BE2C (cell line): Measurements from ENCODE around the gene STAC.

ENCODE experiments used
- DNase-seq: peaks from one replicate; pipeline ENCODE4 v3.0.0-alpha.2; 2020
- H3K27me3 ChIP-seq: fragments of 250-450 bp; sonication (Bioruptor Pico); 2 replicates; pipeline ENCODE4 v1.5.1; 2020; ENCODE audit warnings: mild to moderate bottlenecking
- H3K36me3 ChIP-seq: fragments of 250-450 bp; sonication (Bioruptor Pico); 2 replicates; pipeline ENCODE4 v1.5.1; 2020; ENCODE audit warnings: mild to moderate bottlenecking
- H3K4me1 ChIP-seq: fragments of 250-450 bp; sonication (Bioruptor Pico); 2 replicates; pipeline ENCODE4 v1.5.1; 2020
- H3K4me3 ChIP-seq: 2 replicates; pipeline ENCODE4 v1.5.1; 2011; ENCODE audit warnings: low read depth, low read length
- H3K9me3 ChIP-seq: fragments of 250-450 bp; sonication (Bioruptor Pico); 2 replicates; pipeline ENCODE4 v1.5.1; 2020
- TF ChIP-seq, protein P1 (sequence below): IDR thresholded peaks from 2 replicates; pipeline ENCODE4 v1.5.1; 2012; ENCODE audit warnings: mild to moderate bottlenecking, low read depth, low read length

STAC gene

DNA sequence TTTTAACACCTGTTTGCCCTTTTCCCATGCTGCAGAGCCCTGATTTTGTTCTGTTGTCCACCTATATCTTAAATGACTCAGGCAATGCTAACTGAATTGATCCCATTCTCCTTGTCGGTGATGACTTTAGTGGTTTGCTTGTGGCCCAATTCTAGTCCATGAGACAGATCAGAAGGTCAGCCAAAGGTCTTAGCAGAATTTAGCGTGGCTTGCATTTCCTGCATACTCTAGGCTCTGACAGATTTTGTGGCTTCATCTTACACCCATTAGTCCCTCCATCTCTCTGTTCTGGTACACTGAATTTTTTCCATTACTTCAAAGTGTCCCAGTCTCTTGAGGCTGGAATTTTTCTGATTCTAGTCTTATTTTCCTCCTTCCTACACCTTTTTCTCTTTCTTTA is 161.9 kb downstream of the STAC start:
- Histone ChIP-seq H3K36me3 (peaks cover 19% of the 10 kb centered on the region), H3K4me1 (no peaks in the 10 kb centered on the region), H3K27me3 (no peaks in the 10 kb centered on the region), H3K9me3 (no peaks in the 10 kb centered on the region), H3K4me3 (no peak overlapping the region)
- TF ChIP-seq, protein P1, sequence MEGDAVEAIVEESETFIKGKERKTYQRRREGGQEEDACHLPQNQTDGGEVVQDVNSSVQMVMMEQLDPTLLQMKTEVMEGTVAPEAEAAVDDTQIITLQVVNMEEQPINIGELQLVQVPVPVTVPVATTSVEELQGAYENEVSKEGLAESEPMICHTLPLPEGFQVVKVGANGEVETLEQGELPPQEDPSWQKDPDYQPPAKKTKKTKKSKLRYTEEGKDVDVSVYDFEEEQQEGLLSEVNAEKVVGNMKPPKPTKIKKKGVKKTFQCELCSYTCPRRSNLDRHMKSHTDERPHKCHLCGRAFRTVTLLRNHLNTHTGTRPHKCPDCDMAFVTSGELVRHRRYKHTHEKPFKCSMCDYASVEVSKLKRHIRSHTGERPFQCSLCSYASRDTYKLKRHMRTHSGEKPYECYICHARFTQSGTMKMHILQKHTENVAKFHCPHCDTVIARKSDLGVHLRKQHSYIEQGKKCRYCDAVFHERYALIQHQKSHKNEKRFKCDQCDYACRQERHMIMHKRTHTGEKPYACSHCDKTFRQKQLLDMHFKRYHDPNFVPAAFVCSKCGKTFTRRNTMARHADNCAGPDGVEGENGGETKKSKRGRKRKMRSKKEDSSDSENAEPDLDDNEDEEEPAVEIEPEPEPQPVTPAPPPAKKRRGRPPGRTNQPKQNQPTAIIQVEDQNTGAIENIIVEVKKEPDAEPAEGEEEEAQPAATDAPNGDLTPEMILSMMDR = no peak
- DNase-seq = no peak

- TF ChIP-seq, protein P1 = no peak
- Histone ChIP-seq H3K4me3 (no peak overlapping the region), H3K9me3 (no peaks in the 10 kb centered on the region), H3K4me1 (no peaks in the 10 kb centered on the region), H3K36me3 (peaks cover 30% of the 10 kb centered on the region), H3K27me3 (no peaks in the 10 kb centered on the region)
- no peak for DNase-seq
Measured at GRCh38 chr3:36543276-36543997, 163.1 kb downstream of the STAC start.

DNA sequence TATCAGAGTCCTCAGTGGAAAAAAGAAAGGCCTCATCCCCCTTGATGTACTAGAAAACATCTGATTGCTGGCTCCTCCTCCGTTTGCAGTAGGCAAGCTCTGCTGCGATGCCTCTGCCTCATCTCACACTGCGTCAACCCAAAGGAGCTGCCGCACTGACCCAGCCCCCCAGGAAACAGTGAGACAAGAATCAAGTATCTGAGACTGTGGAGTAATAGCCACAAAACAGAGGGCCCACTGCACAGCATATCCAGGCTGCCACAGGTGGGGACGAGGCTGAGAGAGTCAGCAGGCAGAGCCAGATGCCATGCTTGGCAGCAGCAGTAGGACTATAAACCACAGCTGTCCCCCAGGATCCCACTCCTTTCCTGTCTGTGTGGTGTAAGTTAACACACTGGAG is 165.9 kb downstream of the STAC start:
- TF ChIP-seq, protein P1 = no peak
- Histone ChIP-seq H3K9me3 (no peaks in the 10 kb centered on the region), H3K36me3 (peaks cover 35% of the 10 kb centered on the region), H3K4me3 (no peak overlapping the region), H3K4me1 (no peaks in the 10 kb centered on the region), H3K27me3 (no peaks in the 10 kb centered on the region)
- no peak for DNase-seq

GRCh38 chr3:36548712-36549111 is 168.4 kb downstream of the STAC start:
- H3K4me3 ChIP-seq = no peak overlapping the region
- TF ChIP-seq, protein P1 = no peak
- no peaks in the 10 kb centered on the region for H3K27me3 ChIP-seq
- peaks cover 35% of the 10 kb centered on the region for H3K36me3 ChIP-seq
- no peaks in the 10 kb centered on the region for H3K4me1 ChIP-seq
- H3K9me3 ChIP-seq = no peaks in the 10 kb centered on the region
- DNase-seq = no peak

DNA sequence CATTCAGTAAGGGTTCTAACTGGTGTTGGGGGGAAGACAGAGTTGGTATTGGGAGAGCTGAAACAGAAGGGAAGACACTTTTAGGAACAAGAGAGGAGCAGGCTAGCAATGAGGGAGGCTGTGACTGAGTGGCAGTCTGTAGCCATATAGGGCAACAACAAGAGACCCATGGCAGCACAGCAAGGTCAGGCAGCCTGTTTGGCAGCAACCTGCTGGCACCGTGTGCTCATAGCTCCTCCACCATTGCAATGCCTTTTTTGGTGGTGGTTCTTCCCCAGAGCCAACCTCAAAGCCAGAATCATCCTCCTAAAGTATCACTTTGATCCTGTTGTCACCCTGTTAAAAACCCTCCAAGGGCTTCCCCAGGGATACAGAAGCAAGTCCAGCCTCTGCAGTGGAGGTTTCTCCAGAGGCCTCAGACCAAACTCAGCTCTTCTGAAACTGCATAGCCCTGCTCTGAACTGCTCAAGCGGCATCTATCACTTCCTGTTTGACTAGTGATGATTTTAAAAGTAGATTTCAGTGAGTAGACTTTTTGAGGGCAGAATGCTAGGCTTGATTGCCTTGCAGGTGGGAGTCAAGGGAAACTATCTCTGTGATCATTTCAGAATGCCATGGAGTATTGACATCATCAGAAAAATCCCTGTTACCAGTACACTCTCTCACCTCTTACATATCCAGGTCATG is 176.9 kb downstream of the STAC start:
- Histone ChIP-seq H3K36me3 (no peaks in the 10 kb centered on the region), H3K27me3 (no peaks in the 10 kb centered on the region), H3K9me3 (no peaks in the 10 kb centered on the region), H3K4me1 (no peaks in the 10 kb centered on the region), H3K4me3 (no peak overlapping the region)
- TF ChIP-seq, protein P1 = no peak
- no peak for DNase-seq

- no peaks in the 10 kb centered on the region for H3K36me3 ChIP-seq
- DNase-seq = no peak
- no peaks in the 10 kb centered on the region for H3K9me3 ChIP-seq
- TF ChIP-seq, protein P1 = no peak
- no peak overlapping the region for H3K4me3 ChIP-seq
- H3K4me1 ChIP-seq = no peaks in the 10 kb centered on the region
- no peaks in the 10 kb centered on the region for H3K27me3 ChIP-seq
Measured at GRCh38 chr3:36557708-36558421, 177.6 kb downstream of the STAC start.
